Measurements from ENCODE around the gene VAMP4. TPM values are rescaled to one million over a fixed set of nuclear protein-coding genes. Genes with fewer than 3 reads are reported as not detected.
A peak's percentile ranks its signal among the peaks of the same experiment; 100 is the strongest.

VAMP4 gene
- polyA plus RNA-seq, 1 of the 3 experiments (the other 2 are of a cell fraction), result 2.5 TPM

- H3K36me3 ChIP-seq (replicated peaks in 1 of 2; ENCODE audit: control insufficient read depth in 1 of 2, insufficient read depth in 2 of 2, low read length in 1 of 2), result peaks cover 0 to 7% of the 10 kb centered on the region in 2 experiments
- WGBS (ENCODE audit: low lambda C conversion rate), result 61% methylated on average over 3 of the region's 3 CpGs
- H3K27me3 ChIP-seq (ENCODE audit: insufficient read depth), result no peaks in the 10 kb centered on the region
- POLR2A ChIA-PET, result no interaction called here
- no peaks in the 10 kb centered on the region for H3K79me2 ChIP-seq (ENCODE audit: insufficient read depth)
- no peak overlapping the region for H3K9ac ChIP-seq
- H3K4me2 ChIP-seq, result no peak overlapping the region
- no peak for DNase-seq
- H3K9me2 ChIP-seq, result no peaks in the 10 kb centered on the region
- H2AFZ ChIP-seq (ENCODE audit: low read depth), result no peak overlapping the region
- no peaks in the 10 kb centered on the region for H4K20me1 ChIP-seq (ENCODE audit: insufficient read depth)
- H3K27ac ChIP-seq (ENCODE audit: low read depth in 2 of 2, low read length in 1 of 2), result no peak overlapping the region
- no peaks in the 10 kb centered on the region for H3F3A ChIP-seq (replicated peaks; ENCODE audit: insufficient read depth)
- CTCF ChIA-PET, result interaction anchor here (0.6 to 4.5 kb wide), 11 partner anchors 10 to 267 kb away, joined by 3 to 63 read pairs (median 4); partner anchors contain the start of genes PRRC2C and VAMP4
- no peaks in the 10 kb centered on the region for H3K9me3 ChIP-seq
- H3K4me1 ChIP-seq (ENCODE audit: control insufficient read depth in 1 of 2, insufficient read depth in 2 of 2, low read depth in 1 of 2, low read length in 1 of 2), result no peaks in the 10 kb centered on the region
- H3K4me3 ChIP-seq (ENCODE audit: low read depth in 2 of 2, low read length in 1 of 2), result no peak overlapping the region
- TF ChIP-seq CHD2 (IDR thresholded peaks at IDR 0.05; ENCODE audit: low read length, partially characterized antibody), result no peak
- TF ChIP-seq MXI1 (IDR thresholded peaks at IDR 0.05; ENCODE audit: low read depth, low read length), result no peak
- no peak for TF ChIP-seq MAX (IDR thresholded peaks at IDR 0.05; ENCODE audit: low read depth)
- TF ChIP-seq RCOR1 (IDR thresholded peaks at IDR 0.05; ENCODE audit: low read length), result no peak
- no peak for TF ChIP-seq RFX5 (IDR thresholded peaks at IDR 0.05; ENCODE audit: low read length)
- TF ChIP-seq POLR2AphosphoS5 (IDR thresholded peaks at IDR 0.05; ENCODE audit: low read depth, low read length), result no peak
- no peak for TF ChIP-seq FOSL2 (IDR thresholded peaks at IDR 0.05; ENCODE audit: borderline replicate concordance, low read depth)
- TF ChIP-seq SMC3 (IDR thresholded peaks at IDR 0.05; ENCODE audit: low read depth, low read length), result no peak
- TF ChIP-seq YY1 (IDR thresholded peaks at IDR 0.05; ENCODE audit: low read depth), result no peak
- no peak for TF ChIP-seq TAF1 (IDR thresholded peaks at IDR 0.05; ENCODE audit: borderline replicate concordance, low read depth, low read length)
- no peak for TF ChIP-seq USF2 (IDR thresholded peaks at IDR 0.05; ENCODE audit: borderline replicate concordance, low read depth, low read length)
- no peak for TF ChIP-seq RXRA (IDR thresholded peaks at IDR 0.05; ENCODE audit: borderline replicate concordance, low read depth)
Observed at GRCh38 chr1:171716616-171717015, 25.2 kb downstream of the VAMP4 start.

- ChIA-PET POLR2A (no interaction called here), CTCF (interaction anchor here (0.5 to 4.5 kb wide), 27 partner anchors 9 to 471 kb away, joined by 3 to 63 read pairs (median 3); partner anchors contain the start of genes PRRC2C and VAMP4)
- Histone ChIP-seq H3K36me3 (replicated peaks in 1 of 2; ENCODE audit: control insufficient read depth in 1 of 2, insufficient read depth in 2 of 2, low read length in 1 of 2) (peaks cover 0 to 7% of the 10 kb centered on the region in 2 experiments), H3K4me1 (ENCODE audit: control insufficient read depth in 1 of 2, insufficient read depth in 2 of 2, low read depth in 1 of 2, low read length in 1 of 2) (no peaks in the 10 kb centered on the region), H3K9me3 (no peaks in the 10 kb centered on the region), H3K27me3 (ENCODE audit: insufficient read depth) (no peaks in the 10 kb centered on the region), H3K4me2 (no peak overlapping the region), H2AFZ (ENCODE audit: low read depth) (no peak overlapping the region), H3K79me2 (ENCODE audit: insufficient read depth) (no peaks in the 10 kb centered on the region), H3K4me3 (ENCODE audit: low read depth in 2 of 2, low read length in 1 of 2) (no peak overlapping the region), H3K9ac (no peak overlapping the region), H3K9me2 (no peaks in the 10 kb centered on the region), H3K27ac (ENCODE audit: low read depth in 2 of 2, low read length in 1 of 2) (no peak overlapping the region), H3F3A (replicated peaks; ENCODE audit: insufficient read depth) (no peaks in the 10 kb centered on the region), H4K20me1 (ENCODE audit: insufficient read depth) (no peaks in the 10 kb centered on the region)
- TF ChIP-seq MAX (IDR thresholded peaks at IDR 0.05; ENCODE audit: low read depth) (no peak), ELF1 (IDR thresholded peaks at IDR 0.05) (no peak), ZBTB33 (IDR thresholded peaks at IDR 0.05; ENCODE audit: borderline replicate concordance, low read depth) (no peak), CHD2 (IDR thresholded peaks at IDR 0.05; ENCODE audit: low read length, partially characterized antibody) (no peak), RAD21 (IDR thresholded peaks at IDR 0.05; ENCODE audit: low read length) (peak; percentile 55), SIN3A (IDR thresholded peaks at IDR 0.05; ENCODE audit: borderline replicate concordance, low read depth, low read length) (no peak), RCOR1 (IDR thresholded peaks at IDR 0.05; ENCODE audit: low read length) (no peak), TAF1 (IDR thresholded peaks at IDR 0.05; ENCODE audit: borderline replicate concordance, low read depth, low read length) (no peak), FOSL2 (IDR thresholded peaks at IDR 0.05; ENCODE audit: borderline replicate concordance, low read depth) (no peak), CTCF (IDR thresholded peaks at IDR 0.05) (peak; percentile 70), NRF1 (IDR thresholded peaks at IDR 0.05; ENCODE audit: low read depth, low read length) (no peak), RFX5 (IDR thresholded peaks at IDR 0.05; ENCODE audit: low read length) (no peak), POLR2AphosphoS5 (IDR thresholded peaks at IDR 0.05; ENCODE audit: low read depth, low read length) (no peak), USF1 (IDR thresholded peaks at IDR 0.05; ENCODE audit: borderline replicate concordance, low read depth) (no peak), SMC3 (IDR thresholded peaks at IDR 0.05; ENCODE audit: low read depth, low read length) (peak; percentile 15; the same call in 1 of the 2 replicates)
- no peak for DNase-seq
- 77% methylated on average over 3 of the region's 3 CpGs for WGBS (ENCODE audit: low lambda C conversion rate)
Observed at GRCh38 chr1:171715813-171716251, 26.0 kb downstream of the VAMP4 start.
